Astrocyte (in vitro differentiated cells and primary cell): ENCODE data around the gene IL6ST. TPM values are rescaled to one million over a fixed set of nuclear protein-coding genes. Genes with fewer than 3 reads are reported as not detected.
A peak's percentile ranks its signal among the peaks of the same experiment; 100 is the strongest.

Experiments
- DNase-seq: peaks from one replicate; pipeline ENCODE4 v3.0.0-alpha.2; 2010; ENCODE audit warnings: low read depth
- FAIRE-seq: peaks from 2 replicates; lab custom pipeline; 2011; peaks lifted over from hg19 to GRCh38; lab: Jason Lieb, UNC
- H2AFZ ChIP-seq: 2 replicates; pipeline ENCODE4 v1.6.0; 2012; ENCODE audit warnings: low read depth, low read length, inconsistent platforms
- H3K27ac ChIP-seq: 2 replicates; pipeline ENCODE4 v1.5.1; 2011; ENCODE audit warnings: low read depth, low read length, inconsistent platforms
- H3K27me3 ChIP-seq: 2 replicates; pipeline ENCODE4 v1.6.0; 2011; ENCODE audit warnings: low read length, inconsistent platforms; ENCODE audit not compliant: insufficient read depth
- H3K36me3 ChIP-seq: 2 replicates; pipeline ENCODE4 v1.5.1; 2011; ENCODE audit warnings: low read length, inconsistent platforms; ENCODE audit not compliant: insufficient read depth
- H3K4me1 ChIP-seq: 2 replicates; pipeline ENCODE4 v1.5.1; 2011; ENCODE audit warnings: low read length, inconsistent platforms; ENCODE audit not compliant: insufficient read depth
- H3K4me2 ChIP-seq: 2 replicates; pipeline ENCODE4 v1.6.0; 2012; ENCODE audit warnings: low read length, inconsistent platforms
- H3K4me3 ChIP-seq: 2 replicates; pipeline ENCODE4 v1.5.1; 2011; ENCODE audit warnings: low read depth, mild to moderate bottlenecking, low read length, inconsistent platforms; ENCODE audit not compliant: insufficient read depth
- H3K79me2 ChIP-seq: 2 replicates; pipeline ENCODE4 v1.6.0; 2012; ENCODE audit warnings: mild to moderate bottlenecking, low read length, inconsistent platforms; ENCODE audit not compliant: insufficient read depth
- H3K9ac ChIP-seq: 2 replicates; pipeline ENCODE4 v1.6.0; 2012; ENCODE audit warnings: mild to moderate bottlenecking, low read length, inconsistent platforms
- H3K9me3 ChIP-seq: 2 replicates; pipeline ENCODE4 v1.5.1; 2012; ENCODE audit warnings: low read depth, mild to moderate bottlenecking, low read length, inconsistent platforms; ENCODE audit not compliant: insufficient read depth
- H4K20me1 ChIP-seq: 2 replicates; pipeline ENCODE4 v1.6.0; 2012; ENCODE audit warnings: low read length, inconsistent platforms; ENCODE audit not compliant: insufficient read depth
- H3K27ac Mint-ChIP-seq: one replicate; pipeline ENCODE4 v1.8.0; 2021; ENCODE audit warnings: mild to moderate bottlenecking, mixed read lengths; ENCODE audit not compliant: unreplicated experiment
- H3K27me3 Mint-ChIP-seq: one replicate; pipeline ENCODE4 v1.8.0; 2021; ENCODE audit warnings: low read depth, mixed read lengths; ENCODE audit not compliant: unreplicated experiment
- H3K36me3 Mint-ChIP-seq: one replicate; pipeline ENCODE4 v1.8.0; 2021; ENCODE audit warnings: low read depth, mixed read lengths; ENCODE audit not compliant: unreplicated experiment
- H3K4me1 Mint-ChIP-seq: one replicate; pipeline ENCODE4 v1.8.0; 2021; ENCODE audit warnings: low read depth, mixed read lengths; ENCODE audit not compliant: unreplicated experiment
- H3K4me3 Mint-ChIP-seq: one replicate; pipeline ENCODE4 v1.8.0; 2021; ENCODE audit warnings: mild to moderate bottlenecking, moderate library complexity, mixed read lengths; ENCODE audit not compliant: unreplicated experiment
- H3K9me3 Mint-ChIP-seq: one replicate; pipeline ENCODE4 v1.8.0; 2021; ENCODE audit warnings: mild to moderate bottlenecking, mixed read lengths; ENCODE audit not compliant: unreplicated experiment
- CTCF ChIP-seq: IDR thresholded peaks from 2 replicates; pipeline ENCODE4 v1.5.1; 2011; ENCODE audit warnings: low read depth, mild to moderate bottlenecking, inconsistent platforms, low read length, moderate library complexity; ENCODE audit not compliant: insufficient read depth
- EZH2 ChIP-seq: IDR thresholded peaks from 2 replicates; pipeline ENCODE4 v1.6.1; 2012; ENCODE audit warnings: mild to moderate bottlenecking, low read length, inconsistent platforms; ENCODE audit not compliant: insufficient read depth
- total RNA-seq: library from RNA; stranded (reverse); gene quantifications from 2 replicates; pipeline ENCODE4 v1.2.1, GENCODE V29; 2021

The IL6ST gene
- total RNA-seq, 1 donor from 2014 or later: 158 TPM

GRCh38 chr5:55911784-55912653, 82.7 kb downstream of the IL6ST start:
- Mint-ChIP-seq H3K4me1 (peaks cover 5% of the 10 kb centered on the region), H3K27me3 (no peaks in the 10 kb centered on the region), H3K27ac (peak overlapping the region; percentile 78), H3K9me3 (peaks cover 4% of the 10 kb centered on the region), H3K36me3 (no peaks in the 10 kb centered on the region), H3K4me3 (no peak overlapping the region)
- H2AFZ ChIP-seq: no peak overlapping the region
- no peaks in the 10 kb centered on the region for H3K36me3 ChIP-seq
- no peaks in the 10 kb centered on the region for H3K79me2 ChIP-seq
- no peak overlapping the region for H3K4me3 ChIP-seq
- DNase-seq (no peak), FAIRE-seq (no peak)
- no peak for TF ChIP-seq CTCF
- TF ChIP-seq EZH2: no peak
- no peaks in the 10 kb centered on the region for H3K4me1 ChIP-seq
- H3K9ac ChIP-seq: no peak overlapping the region
- H3K27ac ChIP-seq: no peak overlapping the region
- H3K4me2 ChIP-seq: no peak overlapping the region
- H3K9me3 ChIP-seq: no peaks in the 10 kb centered on the region
- H4K20me1 ChIP-seq: no peaks in the 10 kb centered on the region
- no peaks in the 10 kb centered on the region for H3K27me3 ChIP-seq

- Histone ChIP-seq H3K27ac (no peak overlapping the region), H3K4me1 (peaks cover 6% of the 10 kb centered on the region), H3K4me3 (no peak overlapping the region), H3K36me3 (no peaks in the 10 kb centered on the region), H3K9me3 (no peaks in the 10 kb centered on the region), H4K20me1 (no peaks in the 10 kb centered on the region), H3K27me3 (no peaks in the 10 kb centered on the region), H3K9ac (no peak overlapping the region), H3K4me2 (no peak overlapping the region), H2AFZ (no peak overlapping the region), H3K79me2 (no peaks in the 10 kb centered on the region)
- no peak for TF ChIP-seq EZH2
- Mint-ChIP-seq H3K36me3 (no peaks in the 10 kb centered on the region), H3K4me3 (no peak overlapping the region), H3K9me3 (peaks cover 4% of the 10 kb centered on the region), H3K27me3 (no peaks in the 10 kb centered on the region), H3K4me1 (no peaks in the 10 kb centered on the region), H3K27ac (no peak overlapping the region)
- FAIRE-seq (no peak), DNase-seq (no peak)
These were observed 86.0 kb downstream of the IL6ST start for GRCh38 chr5:55908804-55909203.

GRCh38 chr5:55907927-55908326, 86.8 kb downstream of the IL6ST start:
- Histone ChIP-seq H3K4me3 (no peak overlapping the region), H3K4me2 (no peak overlapping the region), H3K36me3 (no peaks in the 10 kb centered on the region), H2AFZ (no peak overlapping the region), H3K27ac (no peak overlapping the region), H3K9ac (no peak overlapping the region), H4K20me1 (no peaks in the 10 kb centered on the region), H3K27me3 (no peaks in the 10 kb centered on the region), H3K9me3 (no peaks in the 10 kb centered on the region), H3K79me2 (no peaks in the 10 kb centered on the region), H3K4me1 (peaks cover 14% of the 10 kb centered on the region)
- Mint-ChIP-seq H3K4me3 (no peak overlapping the region), H3K4me1 (no peaks in the 10 kb centered on the region), H3K9me3 (peaks cover 4% of the 10 kb centered on the region), H3K27ac (no peak overlapping the region), H3K27me3 (no peaks in the 10 kb centered on the region), H3K36me3 (no peaks in the 10 kb centered on the region)
- no peak for TF ChIP-seq EZH2
- TF ChIP-seq CTCF: no peak
- FAIRE-seq: no peak
- no peak for DNase-seq
